Lung (tissue), 12 donors: ENCODE results near the gene REM1. TPM values are rescaled to one million over a fixed set of nuclear protein-coding genes. Genes with fewer than 3 reads are reported as not detected.
"Not testable (repeated sequence)": the region's sequence is repeated elsewhere in the genome, so short reads cannot be mapped to it uniquely, and the experiment has no call there.

ENCODE experiments used
- ATAC-seq: fragments of 200-7000 bp; cut with Tn5 transposase; one replicate; pipeline ENCODE4 v1.9.1; 2020; ENCODE audit warnings: moderate number of reproducible peaks; ENCODE audit not compliant: insufficient read depth, low FRiP score
- DNase-seq, 3 donors: peaks; one replicate each; pipeline ENCODE4 v3.0.0-alpha.2; 2013 to 2017
- H3K27ac ChIP-seq, 2 donors: one replicate each; pipeline ENCODE4 v1.5.1; 2013; ENCODE audit warnings: mild to moderate bottlenecking in 2 of 2, moderate library complexity in 2 of 2, control low read depth in 1 of 2, inconsistent platforms in 1 of 2, low read depth in 1 of 2, low read length in 1 of 2
- H3K27me3 ChIP-seq, 3 donors: one replicate each; pipeline ENCODE4 v1.5.1; 2013; ENCODE audit warnings: low read length in 2 of 3; ENCODE audit not compliant: control insufficient read depth in 3 of 3, insufficient read depth in 3 of 3
- H3K36me3 ChIP-seq, 4 donors: one replicate each; pipeline ENCODE4 v1.5.1; 2013; ENCODE audit warnings: low read length in 4 of 4, mild to moderate bottlenecking in 1 of 4, moderate library complexity in 1 of 4; ENCODE audit not compliant: control insufficient read depth in 4 of 4, insufficient read depth in 4 of 4
- H3K4me1 ChIP-seq, 5 donors: one replicate each; pipeline ENCODE4 v1.5.1; 2013; ENCODE audit warnings: low read length in 5 of 5, mild to moderate bottlenecking in 2 of 5, moderate library complexity in 1 of 5; ENCODE audit not compliant: control insufficient read depth in 5 of 5, insufficient read depth in 5 of 5
- H3K4me3 ChIP-seq: one replicate; pipeline ENCODE4 v1.5.1; 2013; ENCODE audit warnings: mild to moderate bottlenecking, control low read depth, moderate library complexity
- H3K9ac ChIP-seq, 2 donors: one replicate each; pipeline ENCODE4 v1.5.1; 2013; ENCODE audit warnings: low read length in 2 of 2, control low read depth in 1 of 2; ENCODE audit not compliant: insufficient read depth in 1 of 2
- H3K9me3 ChIP-seq, 4 donors: one replicate each; pipeline ENCODE4 v1.5.1; 2013; ENCODE audit warnings: low read length in 3 of 4, mild to moderate bottlenecking in 1 of 4, moderate library complexity in 1 of 4; ENCODE audit not compliant: control insufficient read depth in 4 of 4, insufficient read depth in 3 of 4
- WGBS, 2 donors: extraction: QIAGEN DNeasy Blood & Tissue Kit; methylation state at CpG; one replicate each; pipeline ENCODE4 v1.1.7; 2013; 5-methylcytosine and 5-hydroxymethylcytosine counted together
- polyA plus RNA-seq, 2 donors: library from polyadenylated mRNA; stranded (reverse); fragments of 200-250 nt; gene quantifications; one replicate each; pipeline ENCODE4 v1.2.1, GENCODE V29; 2013
- total RNA-seq, 2 donors: library from RNA; depleted of rRNA in 1 of 2; stranded (reverse); fragments of >200 nt in 1 of 2; gene quantifications; one replicate each; pipeline ENCODE4 v1.2.1, GENCODE V29; 2014 to 2021
- TF ChIP-seq, protein P1 (sequence below): IDR thresholded peaks from 2 replicates; pipeline ENCODE4 v1.5.1; 2012; ENCODE audit warnings: mild to moderate bottlenecking; ENCODE audit errors: control extremely low read depth, extremely low read depth
- donor health status: control.
- donor health status: control.
- donor health status: Bipolar disorder and iron deficiency.
- donor health status: healthy.
- donor health status: DM: yes; HTN: yes; CAD: no.

REM1 gene
- total and polyA plus RNA-seq, 4 donors, result 1.3 to 7.1 (median 1.7) TPM

DNA sequence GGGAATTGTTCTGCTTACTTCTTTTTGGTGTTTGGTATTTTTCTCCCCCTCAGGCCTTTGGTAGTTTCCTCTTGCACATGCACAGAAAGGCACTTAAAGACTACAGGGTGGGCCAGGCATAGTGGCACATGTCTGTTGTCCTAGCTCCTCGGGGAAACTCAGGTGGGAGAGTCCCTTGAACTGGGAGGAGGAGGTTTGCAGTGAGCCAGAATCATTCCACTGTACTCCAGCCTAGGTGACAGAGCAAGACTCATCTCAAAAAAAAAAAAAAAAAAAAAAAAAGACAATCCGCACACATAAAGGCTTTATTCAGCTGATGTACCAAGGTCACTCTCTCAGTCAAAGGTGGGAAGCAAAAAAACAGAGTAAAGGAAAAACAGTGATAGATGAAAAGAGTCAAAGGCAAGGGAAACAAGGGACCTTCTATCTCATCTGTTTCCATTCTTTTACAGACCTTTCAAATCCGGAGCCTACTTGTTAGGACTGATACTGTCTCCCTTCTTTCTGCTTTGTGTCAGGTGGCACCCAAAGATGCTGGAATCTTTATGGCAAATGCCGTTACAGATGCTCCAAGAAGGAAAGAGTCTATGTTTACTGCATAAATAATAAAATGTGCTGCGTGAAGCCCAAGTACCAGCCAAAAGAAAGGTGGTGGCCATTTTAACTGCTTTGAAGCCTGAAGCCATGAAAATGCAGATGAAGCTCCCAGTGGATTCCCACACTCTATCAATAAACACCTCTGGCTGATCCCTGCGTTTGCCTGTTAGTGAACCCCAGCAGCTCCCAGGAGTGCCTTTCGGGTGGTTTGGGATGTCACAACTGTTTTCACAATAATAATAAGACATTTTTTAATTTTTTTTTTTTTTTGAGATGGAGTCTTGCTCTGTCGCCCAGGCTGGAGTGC is 25.3 kb upstream of the REM1 start:
- Histone ChIP-seq H3K9ac (no peak overlapping the region), H3K4me3 (no peak overlapping the region), H3K9me3 (peaks cover 0 to 2% (median 0%) of the 10 kb centered on the region in 4 donors), H3K27me3 (no peaks in the 10 kb centered on the region), H3K36me3 (no peaks in the 10 kb centered on the region), H3K4me1 (no peaks in the 10 kb centered on the region), H3K27ac (no peak overlapping the region)
- 73 to 76% methylated on average over 8 of the region's 8 CpGs for WGBS, 2 donors
- TF ChIP-seq, protein P1, sequence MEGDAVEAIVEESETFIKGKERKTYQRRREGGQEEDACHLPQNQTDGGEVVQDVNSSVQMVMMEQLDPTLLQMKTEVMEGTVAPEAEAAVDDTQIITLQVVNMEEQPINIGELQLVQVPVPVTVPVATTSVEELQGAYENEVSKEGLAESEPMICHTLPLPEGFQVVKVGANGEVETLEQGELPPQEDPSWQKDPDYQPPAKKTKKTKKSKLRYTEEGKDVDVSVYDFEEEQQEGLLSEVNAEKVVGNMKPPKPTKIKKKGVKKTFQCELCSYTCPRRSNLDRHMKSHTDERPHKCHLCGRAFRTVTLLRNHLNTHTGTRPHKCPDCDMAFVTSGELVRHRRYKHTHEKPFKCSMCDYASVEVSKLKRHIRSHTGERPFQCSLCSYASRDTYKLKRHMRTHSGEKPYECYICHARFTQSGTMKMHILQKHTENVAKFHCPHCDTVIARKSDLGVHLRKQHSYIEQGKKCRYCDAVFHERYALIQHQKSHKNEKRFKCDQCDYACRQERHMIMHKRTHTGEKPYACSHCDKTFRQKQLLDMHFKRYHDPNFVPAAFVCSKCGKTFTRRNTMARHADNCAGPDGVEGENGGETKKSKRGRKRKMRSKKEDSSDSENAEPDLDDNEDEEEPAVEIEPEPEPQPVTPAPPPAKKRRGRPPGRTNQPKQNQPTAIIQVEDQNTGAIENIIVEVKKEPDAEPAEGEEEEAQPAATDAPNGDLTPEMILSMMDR, result no peak
- DNase-seq (no peak), ATAC-seq (no peak)

DNA sequence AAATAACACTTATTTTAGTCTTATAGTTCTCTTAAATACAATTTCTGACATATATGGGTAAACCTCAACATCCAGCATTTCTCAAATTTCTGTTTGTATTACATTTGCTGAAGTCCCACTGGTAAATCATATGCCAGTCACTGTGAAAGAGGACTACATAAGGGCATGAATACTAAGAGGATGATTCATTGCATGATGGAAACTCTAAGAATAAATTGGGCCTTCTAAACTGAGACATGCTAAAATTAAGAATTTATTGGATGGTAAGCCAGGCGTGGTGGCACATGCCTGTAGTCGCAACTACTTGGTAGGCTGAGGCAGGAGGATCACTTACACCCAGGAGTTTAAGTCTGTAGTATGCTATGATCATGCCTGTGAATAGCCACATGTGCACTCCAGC is 22.5 kb upstream of the REM1 start:
- Histone ChIP-seq H3K9ac (no peak overlapping the region), H3K9me3 (peaks cover 0 to 2% (median 0%) of the 10 kb centered on the region in 4 donors), H3K36me3 (no peaks in the 10 kb centered on the region), H3K27me3 (no peaks in the 10 kb centered on the region), H3K27ac (no peak overlapping the region), H3K4me3 (no peak overlapping the region), H3K4me1 (no peaks in the 10 kb centered on the region)
- DNase-seq (no peak), ATAC-seq (no peak)
- TF ChIP-seq, protein P1, result no peak
- WGBS, 2 donors, result 81 to 85% methylated on average over 2 of the region's 2 CpGs

DNA sequence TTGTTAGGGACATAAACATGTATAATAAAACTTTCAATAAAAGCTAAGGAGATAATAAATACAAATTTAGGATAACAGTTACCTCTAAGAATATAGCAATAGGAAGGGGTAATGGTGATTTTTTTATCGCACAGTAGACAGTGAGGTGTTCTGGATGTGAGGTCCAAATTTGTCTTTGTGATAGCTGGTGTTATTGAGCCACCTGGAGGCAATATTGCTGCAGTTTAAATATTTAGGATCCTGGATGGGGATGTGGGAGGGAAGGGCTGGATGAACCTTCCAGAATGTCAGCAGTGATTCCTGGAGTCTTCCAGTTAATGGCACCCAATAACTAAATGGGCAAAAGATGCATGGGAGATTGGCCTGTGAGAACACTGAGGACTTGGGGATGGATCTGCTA is 20.7 kb upstream of the REM1 start:
- WGBS, 2 donors, result 95 to 96% methylated on average over 1 of the region's 1 CpG
- H3K9me3 ChIP-seq, result peaks cover 0 to 1% (median 0%) of the 10 kb centered on the region in 4 donors
- H3K27me3 ChIP-seq, result no peaks in the 10 kb centered on the region
- H3K9ac ChIP-seq, result no peak overlapping the region
- ATAC-seq (no peak), DNase-seq (no peak)
- no peak overlapping the region for H3K27ac ChIP-seq
- no peaks in the 10 kb centered on the region for H3K4me1 ChIP-seq
- no peaks in the 10 kb centered on the region for H3K36me3 ChIP-seq
- H3K4me3 ChIP-seq, result no peak overlapping the region
- TF ChIP-seq, protein P1, result no peak

DNA sequence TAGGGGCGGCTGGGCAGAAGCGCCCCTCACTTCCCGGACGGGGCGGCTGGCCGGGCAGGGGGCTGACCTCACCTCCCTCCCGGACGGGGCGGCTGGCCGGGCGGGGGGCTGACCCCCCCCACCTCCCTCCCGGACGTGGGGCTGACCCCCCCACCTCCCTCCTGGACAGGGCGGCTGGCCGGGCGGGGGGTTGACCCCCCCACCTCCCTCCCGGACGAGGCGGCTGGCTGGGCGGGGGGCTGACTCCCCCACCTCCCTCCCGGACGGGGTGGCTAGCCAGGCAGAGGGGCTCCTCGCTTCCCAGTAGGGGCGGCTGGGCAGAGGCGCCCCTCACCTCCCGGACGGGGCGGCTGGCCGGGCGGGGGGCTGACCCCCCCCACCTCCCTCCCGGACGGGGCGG is 4.1 kb upstream of the REM1 start:
- not testable (repeated sequence) for H3K4me1 ChIP-seq, H3K27ac ChIP-seq, H3K9me3 ChIP-seq, ATAC-seq, H3K36me3 ChIP-seq, DNase-seq, H3K27me3 ChIP-seq, H3K4me3 ChIP-seq, H3K9ac ChIP-seq
- 93% methylated on average over 29 of the region's 33 CpGs; no CpG with 5 or more reads in 1 of the 2 donors for WGBS, 2 donors
